ENCODE results near the gene CBLL1.

Gene CBLL1

DNA sequence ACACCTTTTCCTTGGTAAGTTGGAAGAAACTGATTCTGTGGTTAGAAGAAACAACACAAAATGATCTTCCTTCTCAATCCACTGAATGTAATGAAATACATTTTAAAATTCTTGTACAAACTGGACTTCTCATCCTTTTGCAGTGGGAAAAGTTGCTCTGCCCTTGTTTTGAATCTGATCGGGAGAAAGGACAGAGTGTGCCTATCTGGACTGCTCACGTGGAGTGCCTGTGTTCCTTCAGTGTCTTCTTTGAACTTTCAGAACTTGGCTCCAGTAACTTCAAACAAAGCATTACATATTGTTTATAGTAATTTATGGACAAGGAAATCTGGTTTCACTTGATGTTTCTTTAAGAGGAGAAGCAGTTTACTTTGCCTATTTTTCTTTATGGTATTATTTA, 42.0 kb downstream of the CBLL1 start:
- Histone ChIP-seq H3K9me3 (ENCODE audit: insufficient read depth, low read length, severe bottlenecking) (no peaks in the 10 kb centered on the region), H3K79me2 (ENCODE audit: insufficient read depth, low read length) (no peaks in the 10 kb centered on the region), H3K27ac (ENCODE audit: low read length) (no peak overlapping the region), H2AFZ (ENCODE audit: low read depth, low read length) (no peak overlapping the region), H3K4me3 (ENCODE audit: low read depth in 1 of 2, low read length in 2 of 2) (no peak overlapping the region), H3K4me2 (ENCODE audit: insufficient read depth, low read length) (no peak overlapping the region), H3K36me3 (ENCODE audit: insufficient read depth, low read length) (no peaks in the 10 kb centered on the region), H4K20me1 (ENCODE audit: insufficient read depth, low read length) (no peaks in the 10 kb centered on the region), H3K27me3 (ENCODE audit: insufficient read depth, low read length, poor library complexity) (no peaks in the 10 kb centered on the region), H3K9ac (ENCODE audit: low read depth, low read length) (no peak overlapping the region), H3K4me1 (ENCODE audit: insufficient read depth, low read length) (no peaks in the 10 kb centered on the region)
- no peak for DNase-seq
- TF ChIP-seq, protein P1, sequence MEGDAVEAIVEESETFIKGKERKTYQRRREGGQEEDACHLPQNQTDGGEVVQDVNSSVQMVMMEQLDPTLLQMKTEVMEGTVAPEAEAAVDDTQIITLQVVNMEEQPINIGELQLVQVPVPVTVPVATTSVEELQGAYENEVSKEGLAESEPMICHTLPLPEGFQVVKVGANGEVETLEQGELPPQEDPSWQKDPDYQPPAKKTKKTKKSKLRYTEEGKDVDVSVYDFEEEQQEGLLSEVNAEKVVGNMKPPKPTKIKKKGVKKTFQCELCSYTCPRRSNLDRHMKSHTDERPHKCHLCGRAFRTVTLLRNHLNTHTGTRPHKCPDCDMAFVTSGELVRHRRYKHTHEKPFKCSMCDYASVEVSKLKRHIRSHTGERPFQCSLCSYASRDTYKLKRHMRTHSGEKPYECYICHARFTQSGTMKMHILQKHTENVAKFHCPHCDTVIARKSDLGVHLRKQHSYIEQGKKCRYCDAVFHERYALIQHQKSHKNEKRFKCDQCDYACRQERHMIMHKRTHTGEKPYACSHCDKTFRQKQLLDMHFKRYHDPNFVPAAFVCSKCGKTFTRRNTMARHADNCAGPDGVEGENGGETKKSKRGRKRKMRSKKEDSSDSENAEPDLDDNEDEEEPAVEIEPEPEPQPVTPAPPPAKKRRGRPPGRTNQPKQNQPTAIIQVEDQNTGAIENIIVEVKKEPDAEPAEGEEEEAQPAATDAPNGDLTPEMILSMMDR (IDR thresholded peaks at IDR 0.05; ENCODE audit: borderline replicate concordance, extremely low read depth, low read length, poor library complexity, severe bottlenecking), result no peak
- no peak for ATAC-seq (ENCODE audit: insufficient read depth, low read depth)

GRCh38 chr7:107788216-107788615, 44.3 kb downstream of the CBLL1 start:
- no peak for TF ChIP-seq EZH2 (IDR thresholded peaks at IDR 0.05; ENCODE audit: borderline replicate concordance, low read depth, low read length, severe bottlenecking)
- TF ChIP-seq, protein P1 (IDR thresholded peaks at IDR 0.05; ENCODE audit: borderline replicate concordance, extremely low read depth, low read length, poor library complexity, severe bottlenecking), result no peak
- Histone ChIP-seq H3K27me3 (ENCODE audit: insufficient read depth, low read length, poor library complexity) (no peaks in the 10 kb centered on the region), H3K4me3 (ENCODE audit: low read depth in 1 of 2, low read length in 2 of 2) (no peak overlapping the region), H3K4me1 (ENCODE audit: insufficient read depth, low read length) (no peaks in the 10 kb centered on the region), H4K20me1 (ENCODE audit: insufficient read depth, low read length) (no peaks in the 10 kb centered on the region), H3K36me3 (ENCODE audit: insufficient read depth, low read length) (no peaks in the 10 kb centered on the region), H3K79me2 (ENCODE audit: insufficient read depth, low read length) (no peaks in the 10 kb centered on the region), H3K27ac (ENCODE audit: low read length) (no peak overlapping the region), H3K9me3 (ENCODE audit: insufficient read depth, low read length, severe bottlenecking) (no peaks in the 10 kb centered on the region), H3K4me2 (ENCODE audit: insufficient read depth, low read length) (no peak overlapping the region), H3K9ac (ENCODE audit: low read depth, low read length) (no peak overlapping the region), H2AFZ (ENCODE audit: low read depth, low read length) (no peak overlapping the region)
- no peak for DNase-seq
- ATAC-seq (ENCODE audit: insufficient read depth, low read depth), result no peak

DNA sequence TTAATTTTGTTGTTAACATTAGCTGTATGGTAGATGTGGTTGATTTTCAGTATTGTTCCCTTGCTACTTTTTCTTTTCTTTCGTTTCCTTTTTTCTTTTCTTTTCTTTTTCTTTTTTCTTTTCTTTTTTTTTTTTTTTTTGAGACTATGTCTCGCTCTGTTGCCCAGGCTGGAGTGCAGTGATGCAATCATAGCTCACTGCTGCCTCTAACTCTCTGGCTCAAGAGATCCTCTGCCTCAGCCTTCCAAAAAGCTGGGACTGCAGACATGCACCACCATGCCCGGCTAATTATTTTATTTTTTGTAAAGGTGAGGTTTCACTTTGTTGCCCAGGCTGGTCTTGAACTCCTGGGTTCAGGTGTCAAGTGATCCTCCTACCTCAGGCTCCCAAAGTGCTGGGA, 44.7 kb downstream of the CBLL1 start:
- ATAC-seq (ENCODE audit: insufficient read depth, low read depth), result no peak

More for the DNA sequence above, 44.7 kb downstream of the CBLL1 start:
- Histone ChIP-seq H3K4me1 (ENCODE audit: insufficient read depth, low read length) (no peaks in the 10 kb centered on the region), H3K9ac (ENCODE audit: low read depth, low read length) (no peak overlapping the region), H3K27me3 (ENCODE audit: insufficient read depth, low read length, poor library complexity) (peaks cover under 1% of the 10 kb centered on the region), H3K27ac (ENCODE audit: low read length) (no peak overlapping the region), H4K20me1 (ENCODE audit: insufficient read depth, low read length) (no peaks in the 10 kb centered on the region), H3K4me3 (ENCODE audit: low read depth in 1 of 2, low read length in 2 of 2) (no peak overlapping the region), H3K36me3 (ENCODE audit: insufficient read depth, low read length) (no peaks in the 10 kb centered on the region), H3K4me2 (ENCODE audit: insufficient read depth, low read length) (no peak overlapping the region), H3K79me2 (ENCODE audit: insufficient read depth, low read length) (no peaks in the 10 kb centered on the region), H2AFZ (ENCODE audit: low read depth, low read length) (no peak overlapping the region), H3K9me3 (ENCODE audit: insufficient read depth, low read length, severe bottlenecking) (no peaks in the 10 kb centered on the region)
- TF ChIP-seq EZH2 (IDR thresholded peaks at IDR 0.05; ENCODE audit: borderline replicate concordance, low read depth, low read length, severe bottlenecking), result no peak
- TF ChIP-seq, protein P1 (IDR thresholded peaks at IDR 0.05; ENCODE audit: borderline replicate concordance, extremely low read depth, low read length, poor library complexity, severe bottlenecking), result no peak
- DNase-seq, result no peak

Measured in DND-41 (cell line).